Prostate gland (tissue), 2 donors: ENCODE data around the gene CLNK. TPM values are rescaled to one million over a fixed set of nuclear protein-coding genes. Genes with fewer than 3 reads are reported as not detected.

Experiments
- DNase-seq: peaks from one replicate; pipeline ENCODE4 v3.0.0-alpha.2; 2019; ENCODE audit warnings: low spot score
- H3K27ac ChIP-seq, 2 donors: fragments of 200-600 bp; sonication (generic); 2 replicates each; pipeline ENCODE4 v1.5.1; 2017 to 2019
- H3K27me3 ChIP-seq: fragments of 200-600 bp; sonication (generic); replicated peaks from 2 replicates; pipeline ENCODE4 v1.5.1; 2019; ENCODE audit not compliant: insufficient read depth
- H3K36me3 ChIP-seq, 2 donors: fragments of 200-600 bp; sonication (generic); 1 replicate in 1 of 2; 2 replicates in 1 of 2; pipeline versions ENCODE4 v1.5.1 to v1.8.1; 2017 to 2019
- H3K4me1 ChIP-seq: fragments of 200-600 bp; sonication (generic); replicated peaks from 2 replicates; pipeline ENCODE4 v1.5.1; 2019
- H3K4me3 ChIP-seq, 2 donors: fragments of 200-600 bp; sonication (generic); 2 replicates each; pipeline ENCODE4 v1.5.1; 2017 to 2019
- H3K9me3 ChIP-seq: fragments of 200-600 bp; sonication (generic); 2 replicates; pipeline ENCODE4 v1.5.1; 2017
- CTCF ChIP-seq, 4 experiments: fragments of 200-600 bp in 2 of 4; fragments of 450-650 bp in 2 of 4; sonication (generic) in 2 of 4; IDR thresholded peaks; 1 replicate in 3 of 4; 2 replicates in 1 of 4; pipeline ENCODE4 v1.5.1; 2016 to 2019; ENCODE audit warnings: antibody characterized with exemption in 4 of 4, mild to moderate bottlenecking in 2 of 4, moderate library complexity in 2 of 4
- POLR2A ChIP-seq: fragments of 450-650 bp; IDR thresholded peaks from one replicate; pipeline ENCODE4 v1.6.1; 2016; ENCODE audit warnings: antibody characterized with exemption, mild to moderate bottlenecking
- POLR2AphosphoS5 ChIP-seq: sonication (generic); formaldehyde crosslinking; IDR thresholded peaks from one replicate; pipeline ENCODE4 v1.6.1; 2017; ENCODE audit warnings: antibody characterized with exemption
- WGBS: methylation state at CpG from one replicate; pipeline ENCODE4 v1.1.5; 2018; 5-methylcytosine and 5-hydroxymethylcytosine counted together
- intact Hi-C: fragments of 100-400 bp; cut with DNase I; formaldehyde crosslinking; loops from one replicate; pipeline ENCODE4 v1.14.2; 2022
- total RNA-seq, 2 donors: library from RNA; depleted of rRNA; stranded (reverse); fragments of >200 nt; gene quantifications; one replicate each; pipeline ENCODE4 v1.1.0, GENCODE V29; 2016

The CLNK gene
- total RNA-seq, 2 donors from 2014 or later = not detected

- peak overlapping the region; percentile 59 for H3K27ac ChIP-seq
- H3K9me3 ChIP-seq = no peaks in the 10 kb centered on the region
- H3K4me3 ChIP-seq = peak overlapping the region; percentile 57 to 58
- H3K4me1 ChIP-seq = no peaks in the 10 kb centered on the region
- no peaks in the 10 kb centered on the region for H3K36me3 ChIP-seq
- peak; percentile 33 for DNase-seq
- H3K27me3 ChIP-seq = no peaks in the 10 kb centered on the region
- no peak for TF ChIP-seq CTCF (IDR thresholded peaks at IDR 0.05)
- intact Hi-C loops = loop anchor here (5.0 kb wide), 1 partner anchor 91 kb away; no protein-coding TSS in a partner anchor
- 10% methylated on average over 28 of the region's 96 CpGs for WGBS
Measured at GRCh38 chr4:10456595-10457254, 227.8 kb downstream of the CLNK start.

- Histone ChIP-seq H3K4me1 (no peaks in the 10 kb centered on the region), H3K36me3 (no peaks in the 10 kb centered on the region), H3K27me3 (no peaks in the 10 kb centered on the region), H3K4me3 (peak overlapping the region; percentile 57 to 58), H3K27ac (peak overlapping the region in 1 of 2 donors; percentile 59), H3K9me3 (no peaks in the 10 kb centered on the region)
- WGBS = 44% methylated on average over 11 of the region's 11 CpGs
- no peak for TF ChIP-seq CTCF (IDR thresholded peaks at IDR 0.05)
- no peak for TF ChIP-seq POLR2AphosphoS5
- no peak for TF ChIP-seq POLR2A
- DNase-seq = no peak
- intact Hi-C loops = loop anchor here (5.0 kb wide), 1 partner anchor 91 kb away; no protein-coding TSS in a partner anchor
Measured at GRCh38 chr4:10456260-10456594, 228.3 kb downstream of the CLNK start.

- DNase-seq = no peak
- H3K27me3 ChIP-seq = no peaks in the 10 kb centered on the region
- TF ChIP-seq CTCF (IDR thresholded peaks at IDR 0.05) (no peak), POLR2A (no peak), POLR2AphosphoS5 (no peak)
- no peaks in the 10 kb centered on the region for H3K9me3 ChIP-seq
- 89% methylated on average over 2 of the region's 2 CpGs for WGBS
- H3K36me3 ChIP-seq = no peaks in the 10 kb centered on the region
- no peaks in the 10 kb centered on the region for H3K4me1 ChIP-seq
- intact Hi-C loops = loop anchor here (5.0 kb wide), 1 partner anchor 92 kb away; no protein-coding TSS in a partner anchor
- no peak overlapping the region for H3K27ac ChIP-seq
- H3K4me3 ChIP-seq = no peak overlapping the region
Measured at GRCh38 chr4:10455133-10455532, 229.4 kb downstream of the CLNK start.

- intact Hi-C loops = loop anchor here (5.0 kb wide), 1 partner anchor 93 kb away; no protein-coding TSS in a partner anchor
- Histone ChIP-seq H3K27me3 (no peaks in the 10 kb centered on the region), H3K36me3 (no peaks in the 10 kb centered on the region), H3K9me3 (no peaks in the 10 kb centered on the region), H3K4me1 (no peaks in the 10 kb centered on the region), H3K4me3 (no peak overlapping the region), H3K27ac (no peak overlapping the region)
- no peak for TF ChIP-seq POLR2A
- no peak for TF ChIP-seq POLR2AphosphoS5
- no peak for TF ChIP-seq CTCF (IDR thresholded peaks at IDR 0.05)
- WGBS = 87% methylated on average over 6 of the region's 6 CpGs
- no peak for DNase-seq
Measured at GRCh38 chr4:10454726-10455125, 229.8 kb downstream of the CLNK start.

- H3K27me3 ChIP-seq = no peaks in the 10 kb centered on the region
- H3K4me1 ChIP-seq = no peaks in the 10 kb centered on the region
- H3K4me3 ChIP-seq = no peak overlapping the region
- DNase-seq = no peak
- H3K27ac ChIP-seq = no peak overlapping the region
- H3K9me3 ChIP-seq = no peaks in the 10 kb centered on the region
- 96% methylated on average over 1 of the region's 1 CpG for WGBS
- intact Hi-C loops = no loop called here
- no peaks in the 10 kb centered on the region for H3K36me3 ChIP-seq
- TF ChIP-seq CTCF (IDR thresholded peaks at IDR 0.05) (no peak), POLR2A (no peak), POLR2AphosphoS5 (no peak)
Measured at GRCh38 chr4:10454121-10454520, 230.4 kb downstream of the CLNK start.
